ENCODE results near the gene CACNA1C.

Gene CACNA1C

DNA sequence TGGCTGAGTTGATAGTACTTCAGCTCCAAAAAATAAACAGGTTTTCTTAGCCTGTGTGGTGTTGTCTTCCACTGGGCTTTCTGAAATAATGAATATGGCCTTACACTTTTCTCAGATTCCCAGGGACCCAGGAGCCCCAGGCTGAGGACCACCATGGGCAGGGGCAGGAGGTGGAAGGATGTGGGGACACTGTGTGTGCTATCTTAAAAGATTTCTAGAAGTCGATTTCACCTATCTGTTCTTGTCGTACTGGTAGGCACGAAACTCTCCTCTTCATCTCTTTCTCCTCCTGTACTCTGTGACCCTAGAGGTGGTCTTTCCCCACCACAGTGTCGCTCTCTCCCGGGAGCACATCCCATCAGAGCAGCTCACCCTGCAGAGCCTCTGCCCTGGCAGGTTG lies 634.3 kb downstream of the CACNA1C start:
- DNase-seq, result no peak

GRCh38 chr12:2687726-2688125 lies 634.9 kb downstream of the CACNA1C start:
- no peak for DNase-seq

- DNase-seq, result no peak
These were observed 635.7 kb downstream of the CACNA1C start for GRCh38 chr12:2688381-2688931.

GRCh38 chr12:2689393-2689792 lies 636.6 kb downstream of the CACNA1C start:
- no peak for DNase-seq

DNA sequence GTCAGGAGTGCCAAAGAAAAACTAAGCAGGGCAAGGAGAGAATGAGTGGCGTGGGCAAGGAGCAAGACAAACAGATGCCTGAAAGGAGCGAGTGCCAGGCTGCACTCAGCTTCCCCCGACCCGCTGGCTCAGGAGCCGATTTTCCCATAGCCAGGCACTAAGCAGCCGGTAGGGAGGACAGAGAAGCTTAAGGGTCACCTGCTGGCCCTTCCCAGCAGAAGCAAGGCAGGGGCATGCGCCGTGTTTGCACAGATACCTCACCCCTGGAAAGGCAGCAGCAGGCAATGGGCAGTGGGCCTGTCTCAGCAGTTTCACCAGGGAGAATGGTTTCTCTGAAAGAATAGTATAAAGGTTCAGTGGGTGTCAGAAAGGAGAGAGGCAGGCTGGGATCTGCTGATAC lies 637.1 kb downstream of the CACNA1C start:
- DNase-seq, result no peak

GRCh38 chr12:2690348-2691005 lies 637.7 kb downstream of the CACNA1C start:
- DNase-seq, result no peak

DNA sequence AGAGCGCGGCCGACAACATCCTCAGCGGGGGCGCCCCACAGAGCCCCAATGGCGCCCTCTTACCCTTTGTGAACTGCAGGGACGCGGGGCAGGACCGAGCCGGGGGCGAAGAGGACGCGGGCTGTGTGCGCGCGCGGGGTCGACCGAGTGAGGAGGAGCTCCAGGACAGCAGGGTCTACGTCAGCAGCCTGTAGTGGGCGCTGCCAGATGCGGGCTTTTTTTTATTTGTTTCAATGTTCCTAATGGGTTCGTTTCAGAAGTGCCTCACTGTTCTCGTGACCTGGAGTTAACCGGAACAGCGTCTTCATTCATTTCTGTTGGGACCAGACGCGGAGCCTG lies 638.2 kb downstream of the CACNA1C start:
- peak; percentile 38 for DNase-seq

- no peak for DNase-seq
These were observed 638.7 kb downstream of the CACNA1C start for GRCh38 chr12:2691345-2692071.

GRCh38 chr12:2692080-2692479 lies 639.3 kb downstream of the CACNA1C start:
- DNase-seq, result no peak

DNA sequence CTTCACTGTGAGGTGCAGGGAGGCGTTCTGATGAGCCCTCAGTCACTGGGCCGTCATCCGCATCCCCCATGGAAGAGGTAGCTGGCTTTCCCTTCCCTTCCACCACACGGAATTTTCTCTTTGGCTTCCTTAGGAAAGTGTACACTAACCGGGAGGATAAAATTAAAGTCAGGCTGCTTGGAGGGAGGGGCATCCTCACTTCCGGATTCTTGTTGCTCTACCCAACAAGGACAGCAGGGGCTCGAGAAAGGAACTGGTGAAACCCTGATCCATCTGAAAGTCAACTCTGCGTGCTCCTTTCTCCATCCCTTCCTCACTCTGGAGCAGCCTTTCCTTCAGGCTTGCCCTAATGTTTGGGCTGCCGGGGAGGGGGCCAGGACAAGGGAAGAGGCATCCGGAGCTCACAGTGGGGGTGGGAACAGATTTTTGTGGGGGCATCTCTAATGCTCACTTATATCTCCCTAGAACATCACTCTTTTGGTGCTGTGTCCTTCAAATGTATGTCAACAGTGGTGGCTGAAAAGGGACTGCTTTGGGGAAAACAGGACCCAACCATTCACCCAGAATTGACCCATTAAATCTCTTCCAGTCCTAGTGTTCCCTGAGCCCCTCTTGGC lies 640.6 kb downstream of the CACNA1C start:
- DNase-seq, result no peak

DNA sequence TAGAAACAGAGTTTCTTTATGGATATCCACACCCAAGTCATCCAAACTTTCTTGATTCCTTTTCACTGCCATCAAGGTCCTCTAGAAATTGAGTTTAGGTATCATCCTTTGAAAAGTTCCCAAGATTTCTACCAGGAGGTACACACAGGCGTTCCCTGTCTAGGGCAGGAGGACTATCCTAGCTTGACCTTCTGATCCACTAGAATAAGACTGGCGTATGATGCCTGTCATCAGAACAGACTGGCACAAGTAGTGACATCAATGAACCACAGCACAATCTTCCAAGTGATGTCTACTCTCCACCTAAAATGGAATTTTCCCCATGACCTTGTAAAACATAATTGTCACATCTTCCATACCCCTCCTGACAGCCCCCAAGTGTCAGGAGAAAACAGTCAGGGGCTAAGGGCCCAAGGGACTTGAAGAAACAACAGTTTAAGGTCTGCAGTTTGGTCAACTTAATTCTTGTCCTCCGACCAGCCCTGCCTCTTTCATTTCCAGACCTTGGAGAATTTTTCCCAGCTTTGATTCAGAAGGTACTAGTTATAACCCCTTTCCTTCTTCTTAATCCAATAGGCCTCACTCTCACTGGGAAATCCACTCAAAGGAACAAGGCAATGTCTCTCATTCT lies 641.3 kb downstream of the CACNA1C start:
- no peak for DNase-seq

GRCh38 chr12:2696136-2696535 lies 643.3 kb downstream of the CACNA1C start:
- DNase-seq, result no peak

GRCh38 chr12:2697057-2697800 lies 644.4 kb downstream of the CACNA1C start:
- no peak for DNase-seq

- no peak for DNase-seq
These were observed 645.8 kb downstream of the CACNA1C start for GRCh38 chr12:2698566-2698965.

- DNase-seq, result no peak
These were observed 657.9 kb downstream of the CACNA1C start for GRCh38 chr12:2710701-2711100.

GRCh38 chr12:2719392-2719791 lies 666.6 kb downstream of the CACNA1C start:
- DNase-seq, result peak; percentile 14

DNA sequence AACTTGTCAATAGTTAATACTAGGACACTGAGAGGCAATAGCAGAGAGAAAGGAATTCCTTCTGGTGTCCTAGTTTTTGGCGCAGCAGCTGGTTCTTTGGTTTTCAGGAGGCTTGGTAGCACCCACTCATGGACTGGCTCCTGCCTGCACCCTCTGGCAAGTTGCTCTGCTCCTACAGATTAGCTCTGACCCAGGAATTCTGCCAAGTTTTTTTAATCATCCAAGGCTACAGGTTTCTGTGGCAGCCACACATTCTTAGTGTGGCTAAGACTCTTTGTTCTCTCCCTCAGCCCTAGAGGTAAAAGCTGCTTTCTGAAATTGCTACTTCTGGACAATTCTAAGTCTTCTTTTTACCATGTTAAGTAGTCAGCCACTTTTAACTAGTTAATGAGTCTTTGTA lies 670.0 kb downstream of the CACNA1C start:
- DNase-seq, result no peak

DNA sequence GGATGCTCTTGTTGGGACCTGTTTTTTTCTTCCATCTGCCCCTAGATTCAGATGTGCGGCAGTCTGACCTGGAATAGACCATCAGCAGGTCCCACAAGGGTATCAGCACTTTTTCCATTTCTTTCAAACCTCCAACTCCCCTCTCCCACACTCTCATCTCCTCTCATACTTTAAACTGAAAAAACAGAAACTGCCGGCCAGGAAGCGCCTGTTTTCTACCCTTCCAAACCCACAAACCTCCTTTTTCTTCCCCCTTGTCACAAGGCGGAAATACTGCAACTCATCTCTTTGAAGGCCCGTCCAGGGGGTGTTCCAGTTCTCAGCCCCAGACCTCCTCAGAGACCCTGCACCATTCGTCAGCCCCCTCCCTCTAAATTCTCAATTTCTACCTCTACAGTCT lies 679.5 kb downstream of the CACNA1C start:
- DNase-seq, result no peak

DNA sequence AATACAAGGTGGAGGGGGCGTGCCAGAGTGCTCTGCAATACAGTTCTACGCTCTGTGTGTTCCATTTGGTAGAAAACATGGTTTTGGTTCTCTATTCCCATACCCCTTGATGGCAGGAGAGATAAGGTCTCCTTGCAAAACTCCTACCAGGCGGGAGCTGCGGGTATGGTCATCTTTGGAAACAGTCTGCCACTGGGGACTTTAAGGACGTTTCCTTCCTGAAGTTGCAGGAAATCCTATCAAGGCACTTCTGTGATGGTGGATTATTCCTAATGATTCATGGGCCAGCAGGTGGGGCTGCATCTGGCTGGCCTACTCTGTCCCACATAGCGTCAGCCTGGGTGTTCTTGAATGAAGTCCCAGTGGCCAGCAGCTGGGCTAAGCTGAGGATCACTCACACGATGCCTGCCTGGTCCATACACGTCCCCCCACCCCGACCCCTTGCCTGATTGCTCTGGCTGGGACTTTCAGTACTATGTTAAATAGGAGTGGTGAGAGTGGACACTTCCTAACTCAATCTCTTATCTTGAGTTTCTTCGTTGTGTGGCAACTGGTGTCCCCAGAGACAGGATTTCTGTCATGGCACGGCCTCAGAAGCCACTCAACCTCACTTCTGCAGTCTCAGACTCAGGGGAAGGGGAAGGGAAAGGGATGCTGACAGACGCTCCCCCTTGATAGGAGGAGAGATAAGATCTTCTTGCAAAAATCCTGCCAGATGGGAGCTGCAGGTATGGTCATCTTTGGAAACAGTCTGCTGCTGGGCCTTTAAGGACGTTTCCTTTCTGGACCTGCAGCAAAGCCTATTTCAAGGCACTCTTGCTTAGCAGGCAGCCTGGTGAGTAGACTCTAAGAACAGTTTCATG lies 680.9 kb downstream of the CACNA1C start:
- no peak for DNase-seq

GRCh38 chr12:2735432-2735831 lies 682.6 kb downstream of the CACNA1C start:
- no peak for DNase-seq

GRCh38 chr12:2737656-2738241 lies 685.0 kb downstream of the CACNA1C start:
- DNase-seq, result no peak
